ENCODE measurements around the gene C2orf74.
"Not testable (repeated sequence)": the region's sequence is repeated elsewhere in the genome, so short reads cannot be mapped to it uniquely, and the experiment has no call there.

Gene C2orf74

GRCh38 chr2:61178603-61179545 lies 16.9 kb downstream of the C2orf74 start:
- Histone ChIP-seq H3K36me3 (replicated peaks) (peaks cover 44% of the 10 kb centered on the region), H3K4me3 (no peak overlapping the region; the same call in 1 of the 2 replicates), H3K4me1 (peaks cover 26% of the 10 kb centered on the region), H3K27me3 (ENCODE audit: low read depth) (no peaks in the 10 kb centered on the region), H3K9me3 (no peaks in the 10 kb centered on the region)
- in situ Hi-C loops (cut with MboI; ENCODE audit: low sequenced_read_pairs) = no loop called here
- no peak for DNase-seq (ENCODE audit: low spot score in 2 of 2)

GRCh38 chr2:61179701-61180639 lies 18.0 kb downstream of the C2orf74 start:
- peaks cover 55% of the 10 kb centered on the region for H3K36me3 ChIP-seq (replicated peaks)
- peak in 1 of 2 experiments; percentile 19 for DNase-seq (ENCODE audit: low spot score in 2 of 2)
- in situ Hi-C loops (cut with MboI; ENCODE audit: low sequenced_read_pairs) = no loop called here
- no peaks in the 10 kb centered on the region for H3K27me3 ChIP-seq (ENCODE audit: low read depth)
- H3K4me1 ChIP-seq = peaks cover 34% of the 10 kb centered on the region
- no peaks in the 10 kb centered on the region for H3K9me3 ChIP-seq
- H3K4me3 ChIP-seq = no peak overlapping the region; the same call in 1 of the 2 replicates

GRCh38 chr2:61180686-61181085 lies 18.7 kb downstream of the C2orf74 start:
- no peak overlapping the region for H3K4me3 ChIP-seq
- in situ Hi-C loops (cut with MboI; ENCODE audit: low sequenced_read_pairs) = no loop called here

GRCh38 chr2:61181382-61182058 lies 19.5 kb downstream of the C2orf74 start:
- H3K4me1 ChIP-seq = peaks cover 37% of the 10 kb centered on the region
- peaks cover 71% of the 10 kb centered on the region for H3K36me3 ChIP-seq (replicated peaks)
- in situ Hi-C loops (cut with MboI; ENCODE audit: low sequenced_read_pairs) = no loop called here
- H3K27me3 ChIP-seq (ENCODE audit: low read depth) = no peaks in the 10 kb centered on the region
- H3K9me3 ChIP-seq = no peaks in the 10 kb centered on the region
- no peak overlapping the region for H3K4me3 ChIP-seq
- no peak for DNase-seq (ENCODE audit: low spot score in 2 of 2)

More at GRCh38 chr2:61180686-61181085, 18.7 kb downstream of the C2orf74 start:
- Histone ChIP-seq H3K4me1 (peaks cover 41% of the 10 kb centered on the region), H3K36me3 (replicated peaks) (peaks cover 63% of the 10 kb centered on the region), H3K27me3 (ENCODE audit: low read depth) (no peaks in the 10 kb centered on the region), H3K9me3 (no peaks in the 10 kb centered on the region)
- no peak for DNase-seq (ENCODE audit: low spot score in 2 of 2)

GRCh38 chr2:61182059-61182383 lies 20.0 kb downstream of the C2orf74 start:
- Histone ChIP-seq H3K4me3 (no peak overlapping the region), H3K4me1 (peaks cover 33% of the 10 kb centered on the region), H3K9me3 (no peaks in the 10 kb centered on the region), H3K27me3 (ENCODE audit: low read depth) (no peaks in the 10 kb centered on the region), H3K36me3 (replicated peaks) (peaks cover 74% of the 10 kb centered on the region)
- no peak for DNase-seq (ENCODE audit: low spot score in 2 of 2)
- in situ Hi-C loops (cut with MboI; ENCODE audit: low sequenced_read_pairs) = no loop called here

GRCh38 chr2:61183795-61184194 lies 21.8 kb downstream of the C2orf74 start:
- peaks cover 25% of the 10 kb centered on the region for H3K4me1 ChIP-seq
- peaks cover 92% of the 10 kb centered on the region for H3K36me3 ChIP-seq (replicated peaks)
- H3K4me3 ChIP-seq = no peak overlapping the region
- no peaks in the 10 kb centered on the region for H3K27me3 ChIP-seq (ENCODE audit: low read depth)
- no peak for DNase-seq (ENCODE audit: low spot score in 2 of 2)
- H3K9me3 ChIP-seq = no peaks in the 10 kb centered on the region
- in situ Hi-C loops (cut with MboI; ENCODE audit: low sequenced_read_pairs) = no loop called here

- Histone ChIP-seq H3K27me3 (ENCODE audit: low read depth) (no peaks in the 10 kb centered on the region), H3K4me3 (no peak overlapping the region), H3K9me3 (no peaks in the 10 kb centered on the region), H3K36me3 (replicated peaks) (peaks cover 92% of the 10 kb centered on the region), H3K4me1 (peaks cover 20% of the 10 kb centered on the region)
- no peak for DNase-seq (ENCODE audit: low spot score in 2 of 2)
- in situ Hi-C loops (cut with MboI; ENCODE audit: low sequenced_read_pairs) = no loop called here
Observed at GRCh38 chr2:61184263-61184662, 22.3 kb downstream of the C2orf74 start.

GRCh38 chr2:61185231-61185728 lies 23.3 kb downstream of the C2orf74 start:
- H3K9me3 ChIP-seq = no peaks in the 10 kb centered on the region
- H3K36me3 ChIP-seq (replicated peaks) = peaks cover 93% of the 10 kb centered on the region
- no peaks in the 10 kb centered on the region for H3K27me3 ChIP-seq (ENCODE audit: low read depth)

GRCh38 chr2:61187085-61187484 lies 25.1 kb downstream of the C2orf74 start:
- no peaks in the 10 kb centered on the region for H3K9me3 ChIP-seq
- H3K4me1 ChIP-seq = peaks cover 15% of the 10 kb centered on the region
- no peak for DNase-seq (ENCODE audit: low spot score in 2 of 2)
- no peaks in the 10 kb centered on the region for H3K27me3 ChIP-seq (ENCODE audit: low read depth)
- H3K36me3 ChIP-seq (replicated peaks) = peaks cover 84% of the 10 kb centered on the region
- in situ Hi-C loops (cut with MboI; ENCODE audit: low sequenced_read_pairs) = no loop called here
- no peak overlapping the region for H3K4me3 ChIP-seq

More at GRCh38 chr2:61185231-61185728, 23.3 kb downstream of the C2orf74 start:
- Histone ChIP-seq H3K4me1 (peaks cover 15% of the 10 kb centered on the region), H3K4me3 (no peak overlapping the region)
- in situ Hi-C loops (cut with MboI; ENCODE audit: low sequenced_read_pairs) = no loop called here
- DNase-seq (ENCODE audit: low spot score in 2 of 2) = peak; percentile 24 to 76

GRCh38 chr2:61193670-61194561 lies 31.9 kb downstream of the C2orf74 start:
- no peak for DNase-seq (ENCODE audit: low spot score in 2 of 2)
- peaks cover 19% of the 10 kb centered on the region for H3K36me3 ChIP-seq (replicated peaks)
- in situ Hi-C loops (cut with MboI; ENCODE audit: low sequenced_read_pairs) = no loop called here

GRCh38 chr2:61194646-61195045 lies 32.7 kb downstream of the C2orf74 start:
- in situ Hi-C loops (cut with MboI; ENCODE audit: low sequenced_read_pairs); H3K9me3 ChIP-seq; H3K4me1 ChIP-seq; DNase-seq (ENCODE audit: low spot score in 2 of 2); H3K27me3 ChIP-seq (ENCODE audit: low read depth); H3K4me3 ChIP-seq: not testable (repeated sequence)
- H3K36me3 ChIP-seq (replicated peaks) = peaks cover 15% of the 10 kb centered on the region

More at GRCh38 chr2:61193670-61194561, 31.9 kb downstream of the C2orf74 start:
- Histone ChIP-seq H3K9me3 (no peaks in the 10 kb centered on the region), H3K27me3 (ENCODE audit: low read depth) (no peaks in the 10 kb centered on the region), H3K4me1 (no peaks in the 10 kb centered on the region), H3K4me3 (no peak overlapping the region)

- DNase-seq (ENCODE audit: low spot score in 2 of 2) = no peak
- in situ Hi-C loops (cut with MboI; ENCODE audit: low sequenced_read_pairs) = no loop called here
- Histone ChIP-seq H3K4me3 (no peak overlapping the region), H3K4me1 (no peaks in the 10 kb centered on the region), H3K27me3 (ENCODE audit: low read depth) (no peaks in the 10 kb centered on the region), H3K36me3 (replicated peaks) (peaks cover 3% of the 10 kb centered on the region), H3K9me3 (no peaks in the 10 kb centered on the region)
Observed at GRCh38 chr2:61196671-61197070, 34.7 kb downstream of the C2orf74 start.

Data from HAP-1 (cell line).